SH-SY5Y (cell line): ENCODE measurements around the gene BUD23.

Experiments used
- GATA2 ChIP-seq: IDR thresholded peaks from 2 replicates; pipeline ENCODE4 v1.6.1; 2011; ENCODE audit warnings: mild to moderate bottlenecking, low read depth, low read length
- GATA3 ChIP-seq: IDR thresholded peaks from 2 replicates; pipeline ENCODE4 v1.6.1; 2011; ENCODE audit warnings: low read depth, mild to moderate bottlenecking, low read length, moderate library complexity

Gene BUD23

GRCh38 chr7:73683056-73683787, at the start of gene BUD23, which contains the start of gene DNAJC30:
Gene BUD23 (plus strand): TSS chr7:73683597. CDS start chr7:73683626, 29 bp downstream.
Gene DNAJC30 (minus strand): TSS chr7:73683453. CDS start chr7:73683423, 30 bp downstream.
- no peak for TF ChIP-seq GATA3
- no peak for TF ChIP-seq GATA2

- TF ChIP-seq GATA3 (no peak), GATA2 (no peak)
Measured at GRCh38 chr7:73633844-73634243, 49.6 kb upstream of the BUD23 start.

- TF ChIP-seq GATA2: no peak
- TF ChIP-seq GATA3: no peak
Measured at GRCh38 chr7:73635428-73636200, 47.8 kb upstream of the BUD23 start.

- TF ChIP-seq GATA3: no peak
- no peak for TF ChIP-seq GATA2
Measured at GRCh38 chr7:73638911-73639310, 44.5 kb upstream of the BUD23 start.

GRCh38 chr7:73642834-73643233, 40.6 kb upstream of the BUD23 start:
- no peak for TF ChIP-seq GATA3
- TF ChIP-seq GATA2: no peak

- TF ChIP-seq GATA2 (no peak), GATA3 (no peak)
Measured at GRCh38 chr7:73644688-73645286, 38.6 kb upstream of the BUD23 start.

- TF ChIP-seq GATA2 (no peak), GATA3 (no peak)
Measured at GRCh38 chr7:73645643-73646174, 37.7 kb upstream of the BUD23 start.

GRCh38 chr7:73646785-73647724, 36.3 kb upstream of the BUD23 start:
- no peak for TF ChIP-seq GATA2
- no peak for TF ChIP-seq GATA3

- TF ChIP-seq GATA3: no peak
- no peak for TF ChIP-seq GATA2
Measured at GRCh38 chr7:73647725-73648592, 35.4 kb upstream of the BUD23 start.

- no peak for TF ChIP-seq GATA2
- no peak for TF ChIP-seq GATA3
Measured at GRCh38 chr7:73648593-73649332, 34.6 kb upstream of the BUD23 start.

GRCh38 chr7:73649576-73649975, 33.8 kb upstream of the BUD23 start:
- no peak for TF ChIP-seq GATA2

GRCh38 chr7:73650524-73650923, 32.9 kb upstream of the BUD23 start:
- TF ChIP-seq GATA3 (no peak), GATA2 (no peak)
